Measurements from ENCODE around the gene HAND1.

HAND1 gene

GRCh38 chr5:154481584-154482381 lies 3.8 kb upstream of the HAND1 start:
- no peak for TF ChIP-seq CTCF (IDR thresholded peaks at IDR 0.05; ENCODE audit: extremely low read depth, insufficient read depth, missing control alignments)
- no peak for DNase-seq (ENCODE audit: low spot score)
- in situ Hi-C loops (cut with MboI; ENCODE audit: low pct_unique_long_range_greater_than_20kb, low sequenced_read_pairs, unreplicated experiment): no loop called here

- TF ChIP-seq CTCF (IDR thresholded peaks at IDR 0.05; ENCODE audit: extremely low read depth, insufficient read depth, missing control alignments): no peak
- in situ Hi-C loops (cut with MboI; ENCODE audit: low pct_unique_long_range_greater_than_20kb, low sequenced_read_pairs, unreplicated experiment): no loop called here
- DNase-seq (ENCODE audit: low spot score): no peak
These were observed 2.8 kb upstream of the HAND1 start for GRCh38 chr5:154480847-154481246.

- TF ChIP-seq CTCF (IDR thresholded peaks at IDR 0.05; ENCODE audit: extremely low read depth, insufficient read depth, missing control alignments): no peak
- peak; percentile 64 for DNase-seq (ENCODE audit: low spot score)
These were observed 2.1 kb upstream of the HAND1 start for GRCh38 chr5:154479944-154480750.

GRCh38 chr5:154479160-154479943 lies 1.3 kb upstream of the HAND1 start:
- TF ChIP-seq CTCF (IDR thresholded peaks at IDR 0.05; ENCODE audit: extremely low read depth, insufficient read depth, missing control alignments): no peak
- DNase-seq (ENCODE audit: low spot score): peak; percentile 42
- in situ Hi-C loops (cut with MboI; ENCODE audit: low pct_unique_long_range_greater_than_20kb, low sequenced_read_pairs, unreplicated experiment): no loop called here

More at GRCh38 chr5:154479944-154480750, 2.1 kb upstream of the HAND1 start:
- in situ Hi-C loops (cut with MboI; ENCODE audit: low pct_unique_long_range_greater_than_20kb, low sequenced_read_pairs, unreplicated experiment): no loop called here

GRCh38 chr5:154478752-154479159 lies 729 bp upstream of the HAND1 start:
- TF ChIP-seq CTCF (IDR thresholded peaks at IDR 0.05; ENCODE audit: extremely low read depth, insufficient read depth, missing control alignments): no peak
- in situ Hi-C loops (cut with MboI; ENCODE audit: low pct_unique_long_range_greater_than_20kb, low sequenced_read_pairs, unreplicated experiment): no loop called here
- DNase-seq (ENCODE audit: low spot score): no peak

Measured in GM13977 (cell line).